ENCODE results near the gene ODF4. TPM values are rescaled to one million over a fixed set of nuclear protein-coding genes. Genes with fewer than 3 reads are reported as not detected.
"Not testable (repeated sequence)": the region's sequence is repeated elsewhere in the genome, so short reads cannot be mapped to it uniquely, and the experiment has no call there.

ODF4 gene
- polyA plus RNA-seq, 5 donors, result not detected

DNA sequence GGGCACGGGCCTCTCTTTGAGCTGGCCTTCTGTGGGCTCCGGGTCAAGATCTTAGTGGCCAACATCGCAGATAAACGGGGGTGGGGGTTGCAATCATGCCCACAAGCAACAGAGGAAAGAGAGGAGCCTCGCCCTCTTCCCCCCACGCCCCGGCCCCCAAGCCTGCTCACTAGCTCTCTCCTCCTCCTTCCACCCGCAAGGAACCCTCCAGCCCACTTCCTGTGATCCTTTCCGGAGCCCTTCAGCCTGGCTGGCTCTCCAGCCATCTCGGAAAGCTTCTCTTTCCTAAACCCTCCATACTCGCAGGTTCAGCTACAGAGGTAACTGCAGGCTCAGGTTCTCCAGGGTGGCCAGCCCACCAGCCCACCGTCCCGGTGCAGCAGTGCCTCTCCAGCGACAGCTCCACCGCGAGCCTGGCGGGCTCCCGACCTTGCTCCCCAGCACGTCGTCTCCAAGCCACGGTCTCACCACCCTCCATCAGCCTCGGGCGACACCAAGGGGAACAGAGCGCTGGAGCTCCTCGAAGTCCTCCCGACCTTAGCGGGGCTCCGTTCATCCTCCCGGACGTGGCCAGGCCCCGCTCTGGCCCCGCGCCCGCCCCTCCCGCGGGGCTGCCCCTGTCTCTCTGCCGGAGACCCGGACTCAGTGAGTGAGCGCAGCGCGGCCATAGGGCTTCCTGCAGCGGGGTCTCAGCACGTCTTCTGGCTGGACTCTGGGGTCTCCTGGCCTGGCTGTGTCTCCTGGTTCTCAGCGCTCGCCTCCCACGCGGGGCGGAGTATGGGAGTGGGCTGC lies 12.9 kb upstream of the ODF4 start:
- DNase-seq, result peak; percentile 51 to 68

- DNase-seq, result peak in 1 of 2 donors; percentile 23
These were observed 12.4 kb upstream of the ODF4 start for GRCh38 chr17:8327303-8327649.

DNA sequence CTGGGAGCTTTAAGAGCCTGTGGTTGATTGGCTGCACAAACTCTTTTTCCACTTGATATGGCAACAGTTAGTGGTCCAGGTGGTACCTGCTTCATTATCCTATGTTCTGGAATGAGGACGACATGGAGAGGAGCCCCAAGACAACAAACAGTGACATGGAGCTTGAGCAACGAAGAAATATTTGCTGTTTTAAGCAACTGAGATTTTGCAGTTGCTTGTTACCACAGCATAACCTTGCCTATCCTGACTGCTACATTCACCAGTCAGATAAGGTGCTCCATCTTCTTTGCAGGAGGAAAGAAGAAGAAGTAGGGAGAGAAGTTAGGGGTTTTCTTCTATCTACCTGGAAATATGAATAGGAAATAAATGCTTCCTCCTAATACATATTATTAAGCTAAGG lies 7.5 kb upstream of the ODF4 start:
- no peak for DNase-seq

DNA sequence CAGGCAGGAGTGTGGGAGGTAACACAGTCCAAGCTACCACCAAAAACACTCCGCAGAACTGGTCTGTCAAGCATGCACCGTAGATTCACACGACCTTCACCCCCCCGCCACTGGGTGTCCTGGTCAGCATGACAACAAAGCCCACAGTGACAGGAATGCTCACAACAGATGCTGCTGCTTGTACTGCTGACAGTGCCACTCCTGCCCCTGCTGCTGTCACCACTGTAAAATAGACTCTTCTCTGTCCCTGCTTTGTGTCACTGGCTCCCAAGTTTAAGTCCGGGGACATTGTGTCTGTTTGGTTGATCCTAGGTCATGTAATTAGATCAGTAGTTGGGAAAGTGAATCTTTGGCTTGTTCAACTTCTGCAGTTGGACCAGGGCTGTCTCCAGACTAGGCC lies 7.0 kb upstream of the ODF4 start:
- no peak for DNase-seq

GRCh38 chr17:8333281-8333680 lies 6.4 kb upstream of the ODF4 start:
- no peak for DNase-seq

GRCh38 chr17:8337802-8338752 lies 1.6 kb upstream of the ODF4 start:
- no peak for DNase-seq

- no peak for DNase-seq
These were observed 893 bp upstream of the ODF4 start for GRCh38 chr17:8338753-8339140.

- no peak for DNase-seq
These were observed 1.8 kb downstream of the ODF4 start for GRCh38 chr17:8341456-8341855.

- DNase-seq, result no peak
These were observed 5.5 kb downstream of the ODF4 start for GRCh38 chr17:8345052-8345690.

GRCh38 chr17:8345951-8346665 lies 6.5 kb downstream of the ODF4 start:
- no peak for DNase-seq

GRCh38 chr17:8347001-8347400 lies 7.4 kb downstream of the ODF4 start:
- DNase-seq, result not testable (repeated sequence)

- DNase-seq, result no peak
These were observed 10.7 kb downstream of the ODF4 start for GRCh38 chr17:8350339-8350738.

DNA sequence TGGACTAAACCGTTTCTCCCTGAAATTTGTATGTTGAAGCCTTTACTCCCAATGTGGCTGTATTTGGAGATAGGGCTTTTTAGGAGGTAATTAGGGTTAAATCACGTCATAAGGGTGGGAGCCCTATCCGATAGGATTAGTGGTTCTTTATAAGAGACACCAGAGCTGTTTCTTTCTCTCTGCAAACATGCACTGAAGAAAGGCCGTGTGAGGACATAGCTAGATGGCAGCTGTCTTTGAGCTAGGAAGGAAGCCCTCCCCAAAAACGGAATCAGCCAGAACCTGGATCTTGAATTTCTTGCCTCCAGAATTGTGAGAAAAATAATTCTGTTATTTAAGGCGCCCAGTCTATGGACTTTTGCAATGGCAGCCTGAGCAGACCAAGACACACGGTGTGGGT lies 14.1 kb downstream of the ODF4 start:
- no peak for DNase-seq

DNA sequence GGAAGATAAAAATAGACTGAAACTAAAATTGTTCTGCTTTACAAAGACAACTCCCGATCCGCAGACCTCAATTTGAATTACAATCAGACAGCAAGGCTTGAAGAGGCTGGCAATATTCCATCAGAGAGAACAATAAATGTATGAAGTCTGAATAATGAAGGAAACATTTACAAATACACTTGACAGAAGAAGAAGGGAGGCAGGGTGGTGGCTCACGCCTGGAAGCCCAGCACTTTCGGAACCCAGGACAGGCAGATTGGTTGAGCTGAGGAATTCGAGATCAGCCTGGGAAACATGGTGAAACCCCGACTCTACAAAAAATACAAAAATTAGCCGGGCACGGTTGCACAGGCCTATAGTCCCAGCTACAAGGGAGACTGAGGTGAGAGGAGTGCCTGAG lies 14.6 kb downstream of the ODF4 start:
- no peak for DNase-seq

GRCh38 chr17:8357910-8358309 lies 18.3 kb downstream of the ODF4 start:
- no peak for DNase-seq

- no peak for DNase-seq
These were observed 20.1 kb downstream of the ODF4 start for GRCh38 chr17:8359769-8360168.

DNA sequence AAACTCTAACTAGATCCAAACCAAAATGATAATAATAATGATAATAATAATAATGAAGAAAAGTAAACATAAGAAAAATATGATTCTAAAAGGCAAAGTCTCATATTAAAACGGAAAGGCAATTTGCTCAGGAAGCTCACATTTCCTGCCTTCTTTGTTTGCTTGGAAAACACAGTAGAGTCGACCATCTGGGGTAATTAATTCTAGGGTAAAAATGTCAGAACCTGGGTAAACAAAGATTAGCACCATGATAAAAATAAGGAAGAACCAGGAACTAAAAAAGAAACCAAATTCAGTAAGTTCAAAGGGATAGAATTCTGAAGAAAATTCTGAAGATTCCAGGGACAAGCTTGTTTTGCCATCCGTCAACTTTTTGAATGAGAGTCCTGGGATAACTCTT lies 20.6 kb downstream of the ODF4 start:
- no peak for DNase-seq

DNA sequence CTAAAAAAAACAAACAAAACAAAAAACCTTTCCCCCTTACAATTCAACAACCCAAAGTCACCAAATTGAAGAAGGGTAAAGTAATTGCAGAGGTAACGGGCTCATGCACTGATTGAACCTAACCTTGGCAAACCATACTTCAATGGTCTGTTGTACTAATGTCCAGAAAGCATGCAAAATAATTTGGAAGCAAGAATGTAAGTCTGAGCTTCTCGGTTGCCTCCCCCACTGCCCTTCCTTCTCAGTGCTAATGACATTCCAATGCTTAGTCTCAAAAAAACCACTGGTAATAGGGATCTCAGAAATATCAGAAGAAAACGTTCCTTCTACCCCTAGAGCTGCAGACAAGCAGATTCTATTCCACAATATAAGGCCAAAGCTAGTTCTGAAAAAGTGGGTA lies 21.1 kb downstream of the ODF4 start:
- no peak for DNase-seq

DNA sequence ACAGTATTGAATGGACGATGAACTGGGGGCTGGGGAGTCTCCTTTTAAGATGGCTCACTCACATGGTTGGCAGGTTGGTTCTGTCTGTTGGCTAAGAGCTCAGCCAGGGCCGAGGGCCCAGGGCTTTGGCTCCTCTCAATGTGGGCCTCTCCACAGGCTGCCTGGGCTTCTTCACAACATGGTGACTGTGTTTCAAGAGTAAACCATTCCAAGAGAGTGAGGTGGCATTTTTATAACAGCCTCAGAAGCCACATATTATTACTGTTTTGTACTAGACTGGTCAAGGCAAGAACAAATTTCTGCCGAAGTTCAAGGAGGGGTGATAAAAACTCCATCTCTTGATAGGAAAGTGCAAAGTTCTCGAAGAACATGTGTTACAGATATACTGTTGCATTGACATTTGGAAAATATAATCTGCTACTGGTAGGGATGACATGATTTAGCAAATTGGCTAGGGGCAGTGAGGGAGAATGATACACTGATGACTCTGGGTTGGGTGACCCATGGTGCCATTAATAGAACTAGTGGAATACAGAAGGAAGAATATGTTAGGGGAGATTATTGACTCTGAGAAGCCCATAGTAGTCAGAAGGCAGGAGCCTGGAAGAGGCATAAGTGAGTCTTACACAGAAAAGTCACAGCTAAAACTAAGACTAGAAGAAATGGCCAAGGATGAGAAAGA lies 23.2 kb downstream of the ODF4 start:
- no peak for DNase-seq

- no peak for DNase-seq
These were observed 25.5 kb downstream of the ODF4 start for GRCh38 chr17:8365143-8365542.

DNA sequence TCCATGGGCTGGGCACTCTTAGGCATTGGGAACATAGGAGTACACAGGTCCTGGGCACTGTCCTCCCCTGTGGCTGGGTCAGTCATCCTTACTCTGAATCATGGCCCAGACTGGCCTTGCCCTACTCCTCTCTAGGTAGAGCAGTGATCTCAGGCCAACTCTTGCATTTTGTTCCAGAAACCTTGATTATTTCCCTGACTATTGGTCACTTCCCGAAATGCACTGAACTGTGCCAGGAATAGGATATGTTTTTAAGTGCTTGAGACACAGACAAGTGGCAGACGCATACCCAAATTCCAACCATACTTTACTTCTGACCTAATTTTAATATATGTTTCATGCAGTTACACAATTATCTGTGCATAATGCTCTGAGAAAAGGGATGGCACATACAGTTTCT lies 26.6 kb downstream of the ODF4 start:
- DNase-seq, result no peak

Data from right lung (tissue), 5 donors.